SW480 (cell line): ENCODE measurements around the gene IFNA4.
"Not testable (repeated sequence)": the region's sequence is repeated elsewhere in the genome, so short reads cannot be mapped to it uniquely, and the experiment has no call there.

Experiments
- DNase-seq: peaks from one replicate; pipeline ENCODE4 v3.0.0-alpha.2; 2016; ENCODE audit warnings: low spot score

The IFNA4 gene

DNA sequence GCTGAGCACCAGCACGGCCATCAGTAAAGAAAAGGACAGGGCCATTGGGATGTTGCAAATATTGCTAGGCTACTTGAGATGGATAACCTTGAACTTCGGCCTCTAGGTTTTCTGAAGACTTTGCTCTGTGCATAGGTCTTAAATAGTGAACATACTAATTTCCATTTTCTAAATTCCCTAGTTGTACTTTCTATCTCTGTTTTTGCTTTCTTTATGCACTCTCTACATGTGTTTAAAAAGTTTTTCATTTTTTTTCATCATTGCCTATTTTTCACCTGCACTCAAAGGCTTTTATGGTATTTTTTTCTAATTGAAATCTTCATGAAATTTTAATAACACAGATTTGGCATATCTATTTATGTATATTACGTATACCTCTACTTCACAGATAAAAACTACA lies at the start of gene IFNA4:
Gene IFNA4 (minus strand): TSS at position 101 of the 400 bp plus-strand sequence. CDS start 56 bp downstream, at position 45.
- DNase-seq = not testable (repeated sequence)

DNA sequence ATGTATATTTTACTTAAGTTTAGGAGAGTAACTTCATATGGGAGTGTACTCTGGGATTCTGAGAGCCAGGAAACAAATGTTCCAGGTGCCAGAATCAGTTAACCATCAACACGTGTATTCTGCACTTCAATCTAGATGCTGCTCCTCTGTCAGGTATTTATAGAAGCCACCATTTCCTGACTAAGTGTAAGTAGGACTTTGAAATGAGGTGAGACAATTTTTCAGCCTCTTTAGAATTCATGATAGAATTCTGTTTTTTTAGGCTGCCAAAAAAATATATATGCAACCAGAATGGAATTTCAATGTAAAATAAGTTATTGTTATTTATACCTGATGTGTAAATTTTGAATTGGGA lies 49.0 kb upstream of the IFNA4 start:
- DNase-seq = not testable (repeated sequence)

DNA sequence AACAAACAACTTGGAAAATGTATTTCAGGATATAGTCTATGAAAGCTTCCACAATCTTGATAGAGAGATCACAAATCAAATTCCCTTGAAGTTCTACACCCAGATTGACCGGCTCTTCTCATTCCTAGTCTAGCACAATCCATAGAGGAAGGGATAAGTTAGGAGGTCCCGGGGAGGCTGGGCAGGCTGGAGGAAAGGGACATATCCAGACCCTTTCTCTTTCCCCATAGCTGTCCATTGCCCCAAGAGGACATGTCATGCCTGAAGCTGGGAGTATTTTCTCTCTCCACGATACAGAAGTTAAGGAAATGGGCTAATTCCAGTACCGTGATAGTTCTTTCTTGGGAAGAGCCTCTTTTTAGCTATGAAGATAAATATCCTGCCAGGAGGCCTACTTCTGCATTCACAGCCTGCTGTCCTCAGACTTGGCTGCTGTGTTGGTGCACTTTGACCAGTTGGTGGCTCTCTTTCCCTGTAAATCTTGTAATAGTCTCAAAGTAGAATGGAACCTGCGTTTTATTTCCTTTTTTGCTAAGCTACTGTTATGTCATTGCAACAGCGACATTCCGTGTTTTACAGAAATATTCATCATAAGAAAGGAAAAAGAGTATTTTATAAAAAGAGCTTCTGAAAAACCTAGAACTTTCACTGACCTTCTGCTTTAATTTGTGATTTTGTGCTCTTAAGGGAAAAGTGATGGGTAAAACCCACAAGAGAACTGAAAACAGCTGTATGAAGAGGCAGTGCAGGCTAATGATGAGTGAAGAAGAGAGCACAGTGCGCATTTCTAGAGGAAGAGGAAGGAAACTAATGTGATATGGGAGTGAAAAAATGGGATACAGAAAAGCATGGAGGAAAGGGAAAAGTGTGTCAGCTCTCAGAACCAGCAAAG lies 48.3 kb upstream of the IFNA4 start:
- peak; percentile 63 for DNase-seq

DNA sequence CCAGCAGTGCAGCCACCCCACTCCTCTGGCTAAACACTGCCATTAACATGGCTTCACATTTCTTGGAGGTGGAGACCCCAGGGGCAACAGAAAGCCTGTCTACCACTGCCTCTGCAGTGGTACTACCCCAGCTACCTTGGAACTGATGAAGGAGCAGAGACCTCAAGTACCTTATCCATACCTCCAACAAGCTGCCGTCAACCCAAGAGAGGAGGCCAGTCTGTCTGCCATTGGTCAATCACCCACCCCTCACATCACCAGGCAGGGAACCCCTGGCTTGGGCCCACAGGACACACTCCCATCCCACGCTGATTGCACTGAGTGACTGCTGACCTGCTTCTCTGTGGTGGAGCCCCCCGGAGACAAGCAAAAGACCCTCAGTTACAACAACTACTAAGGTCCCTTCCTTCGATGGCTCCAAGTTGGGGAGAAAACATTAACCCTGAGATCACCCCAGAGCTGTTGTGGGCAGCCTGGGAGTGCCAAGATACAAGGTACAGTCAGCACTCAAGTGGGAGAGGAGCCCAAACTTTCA lies 46.8 kb upstream of the IFNA4 start:
- DNase-seq = no peak

DNA sequence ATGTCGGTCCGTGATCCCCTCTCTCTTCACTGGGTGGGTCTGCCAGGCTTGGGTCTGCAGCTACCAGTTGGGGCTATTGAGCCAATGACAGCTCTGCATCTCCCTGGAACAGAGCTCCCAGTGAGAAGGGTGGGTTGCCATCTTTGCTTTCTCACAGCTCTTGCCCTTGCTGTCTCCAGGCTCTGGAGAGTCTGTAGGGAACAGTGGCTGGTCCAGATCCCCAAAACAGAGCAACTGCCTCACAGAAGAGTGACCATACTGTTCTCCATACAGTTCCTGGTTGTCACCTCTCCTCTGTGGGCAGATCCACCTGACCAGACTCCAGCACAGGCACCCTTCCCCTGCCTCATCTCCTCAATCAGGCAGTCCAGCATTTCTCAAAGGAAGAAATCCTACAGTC lies 45.9 kb upstream of the IFNA4 start:
- no peak for DNase-seq

DNA sequence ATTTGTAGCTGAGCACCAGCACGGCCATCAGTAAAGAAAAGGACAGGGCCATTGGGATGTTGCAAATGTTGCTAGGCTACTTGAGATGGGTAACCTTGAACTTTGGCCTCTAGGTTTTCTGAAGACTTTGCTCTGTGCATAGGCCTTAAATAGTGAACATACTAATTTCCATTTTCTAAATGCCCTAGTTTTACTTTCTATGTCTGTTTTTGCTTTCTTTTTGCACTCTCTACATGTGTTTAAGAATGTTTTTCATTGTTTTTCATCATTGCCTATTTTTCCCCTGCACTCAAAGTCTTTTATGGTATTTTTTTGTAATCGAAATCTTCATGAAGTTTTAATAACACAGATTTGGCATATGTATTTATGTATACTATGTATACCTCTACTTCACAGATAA lies 40.7 kb upstream of the IFNA4 start, which contains the start of gene IFNA17:
Gene IFNA17 (minus strand): TSS at position 101 of the 400 bp plus-strand sequence. CDS start 49 bp downstream, at position 52.
- no peak for DNase-seq

DNA sequence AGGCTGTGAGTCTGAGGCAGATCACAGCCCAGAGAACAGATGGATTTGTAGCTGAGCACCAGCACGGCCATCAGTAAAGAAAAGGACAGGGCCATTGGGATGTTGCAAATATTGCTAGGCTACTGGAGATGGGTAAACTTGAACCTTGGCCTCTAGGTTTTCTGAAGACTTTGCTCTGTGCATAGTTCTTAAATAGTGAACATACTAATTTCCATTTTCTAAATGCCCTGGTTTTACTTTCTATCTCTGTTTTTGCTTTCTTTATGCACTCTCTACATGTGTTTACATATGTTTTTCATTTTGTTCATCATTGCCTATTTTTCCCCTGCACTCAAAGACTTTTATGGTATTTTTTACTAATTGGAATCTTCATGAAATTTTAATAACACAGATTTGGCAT lies 29.8 kb upstream of the IFNA4 start, which contains the start of gene IFNA16:
Gene IFNA16 (minus strand): TSS at position 101 of the 400 bp plus-strand sequence. CDS start 6 bp downstream, at position 95.
- not testable (repeated sequence) for DNase-seq

DNA sequence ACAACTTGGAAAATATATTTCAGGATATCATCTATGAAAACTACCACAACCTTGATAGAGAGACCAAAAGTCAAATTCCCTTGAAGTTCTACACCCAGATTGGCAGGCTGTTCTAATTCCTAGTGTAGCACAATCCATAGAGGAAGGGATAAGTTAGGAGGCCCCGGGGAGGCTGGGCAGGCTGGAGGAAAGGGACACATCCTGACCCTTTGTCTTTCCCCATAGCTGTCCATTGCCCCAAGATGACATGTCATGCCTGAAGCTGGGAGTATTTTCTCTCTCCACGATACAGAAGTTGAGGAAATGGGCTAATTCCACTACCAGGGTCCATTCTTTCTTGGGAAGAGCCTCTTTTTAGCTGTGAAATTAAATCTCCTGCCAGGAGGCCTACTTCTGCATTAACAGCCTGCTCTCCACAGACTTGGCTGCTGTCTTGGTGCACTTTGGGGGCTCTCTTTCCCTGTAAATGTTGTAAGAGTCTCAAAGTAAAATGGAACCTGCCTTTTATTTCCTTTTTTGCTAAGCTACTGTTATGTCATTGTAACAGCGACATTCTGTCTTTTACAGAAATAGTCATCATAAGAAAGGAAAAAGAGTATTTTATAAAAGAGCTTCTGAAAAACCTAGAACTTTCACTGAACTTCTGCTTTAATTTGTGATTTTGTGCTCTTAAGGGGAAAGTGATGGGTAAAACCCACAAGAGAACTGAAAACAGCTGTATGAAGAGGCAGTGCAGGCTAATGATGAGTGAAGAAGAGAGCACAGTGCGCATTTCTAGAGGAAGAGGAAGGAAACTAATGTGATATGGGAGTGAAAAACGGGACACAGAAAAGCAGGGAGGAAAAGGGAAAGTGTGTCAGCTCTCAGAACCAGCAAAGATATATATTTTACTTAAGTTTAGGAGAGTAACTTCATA lies 26.3 kb upstream of the IFNA4 start:
- DNase-seq = peak; percentile 16

DNA sequence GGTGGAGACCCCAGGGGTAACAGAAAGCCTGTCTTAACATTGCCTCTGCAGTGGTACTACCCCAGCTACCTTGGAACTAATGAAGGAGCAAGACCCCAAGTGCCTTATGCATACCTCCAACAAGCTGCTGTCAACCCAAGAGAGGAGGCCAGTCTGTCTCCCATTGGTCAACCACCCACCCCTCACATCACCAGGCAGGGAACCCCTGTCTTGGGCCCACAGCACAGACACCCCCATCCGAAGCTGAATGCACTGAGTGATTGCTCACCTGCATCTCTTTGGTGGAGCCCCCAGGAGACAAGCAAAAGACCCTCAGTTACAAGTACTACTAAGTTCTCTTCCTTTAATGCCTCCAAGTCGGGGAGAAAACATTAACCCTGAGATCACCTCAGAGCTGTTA lies 24.8 kb upstream of the IFNA4 start:
- DNase-seq = not testable (repeated sequence)

DNA sequence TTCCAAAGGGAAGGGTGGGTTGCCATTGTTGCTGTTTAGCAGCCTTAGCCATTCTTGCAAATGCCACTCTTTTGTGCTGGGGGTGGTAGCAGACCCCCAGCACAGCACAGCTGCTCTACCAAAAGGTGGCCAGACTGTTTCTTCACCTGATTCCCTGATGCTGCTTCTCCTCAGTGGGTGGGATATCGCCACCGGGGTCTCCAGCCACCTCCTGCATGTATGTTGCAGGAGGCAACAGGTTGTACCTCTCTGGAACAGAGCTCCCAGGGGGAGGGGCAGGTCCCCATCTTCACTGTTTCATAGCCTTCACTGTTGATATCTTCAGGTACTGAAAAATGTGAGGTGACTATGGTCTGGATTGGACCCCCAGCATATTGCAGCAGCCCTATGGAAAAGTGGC lies 23.4 kb upstream of the IFNA4 start:
- not testable (repeated sequence) for DNase-seq

DNA sequence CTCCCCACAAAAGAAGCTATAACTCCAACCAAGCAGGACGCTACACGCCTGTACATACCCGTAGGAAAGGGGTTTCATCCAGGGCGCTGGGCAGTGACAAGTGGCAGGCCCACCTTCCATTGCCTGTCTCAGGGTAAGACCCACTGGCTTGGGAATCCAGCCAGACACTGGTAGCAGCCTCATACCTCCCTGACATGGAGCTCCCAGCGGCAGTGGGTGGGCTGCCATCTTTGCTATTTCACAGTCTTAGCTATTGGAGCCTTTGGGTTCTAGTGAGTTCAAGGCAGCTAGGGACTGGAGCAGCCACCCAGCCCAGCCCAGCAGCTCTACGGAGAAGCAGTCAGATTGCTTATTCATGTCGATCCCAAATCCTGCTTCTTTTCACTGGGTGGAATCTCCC lies 22.9 kb upstream of the IFNA4 start:
- no peak for DNase-seq

DNA sequence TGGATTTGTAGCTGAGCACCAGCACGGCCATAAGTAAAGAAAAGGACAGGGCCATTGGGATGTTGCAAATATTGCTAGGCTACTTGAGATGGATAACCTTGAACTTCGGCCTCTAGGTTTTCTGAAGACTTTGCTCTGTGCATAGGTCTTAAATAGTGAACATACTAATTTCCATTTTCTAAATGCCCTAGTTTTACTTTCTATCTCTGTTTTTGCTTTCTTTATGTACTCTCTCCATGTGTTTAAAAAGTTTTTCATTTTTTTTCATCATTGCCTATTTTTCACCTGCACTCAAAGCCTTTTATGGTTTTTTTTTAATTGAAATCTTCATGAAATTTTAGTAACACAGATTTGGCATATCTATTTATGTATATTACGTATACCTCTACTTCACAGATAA lies 19.7 kb upstream of the IFNA4 start, which contains the start of gene IFNA10:
Gene IFNA10 (minus strand): TSS at position 101 of the 400 bp plus-strand sequence. CDS start 46 bp downstream, at position 55.
- DNase-seq = not testable (repeated sequence)

DNA sequence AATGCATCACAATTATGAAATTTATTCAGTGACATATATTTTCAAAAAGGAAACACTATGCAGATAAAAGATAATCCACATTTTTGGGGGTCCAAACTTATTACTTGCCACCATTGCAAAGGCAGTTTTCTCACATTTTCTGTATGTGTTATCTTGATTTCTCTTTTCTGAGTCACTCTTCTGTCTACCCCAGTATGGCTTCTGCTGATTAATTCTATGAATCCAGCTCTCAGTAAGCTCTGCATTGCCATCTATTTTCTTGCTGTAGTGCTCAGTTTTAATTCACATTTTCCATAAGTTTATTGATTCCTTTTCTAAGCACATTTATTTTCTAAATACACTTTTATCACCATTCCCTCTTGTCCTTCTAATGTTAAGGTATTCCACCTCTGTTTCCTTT lies 17.8 kb upstream of the IFNA4 start:
- no peak for DNase-seq

DNA sequence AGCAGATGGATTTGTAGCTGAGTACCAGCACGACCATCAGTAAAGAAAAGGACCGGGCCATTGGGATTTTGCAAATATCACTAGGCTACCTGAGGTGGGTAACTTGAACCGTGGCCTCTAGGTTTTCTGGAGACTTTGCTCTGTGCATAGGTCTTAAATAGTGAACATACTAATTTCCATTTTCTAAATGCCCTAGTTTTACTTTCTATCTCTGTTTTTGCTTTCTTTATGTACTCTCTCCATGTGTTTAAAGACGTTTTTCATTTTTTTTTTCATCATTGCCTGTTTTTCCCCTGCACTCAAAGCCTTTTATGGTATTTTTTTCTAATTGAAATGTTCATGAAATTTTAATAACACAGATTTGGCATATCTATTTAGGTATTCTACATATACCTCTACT lies 14.7 kb upstream of the IFNA4 start, which contains the start of gene IFNA7:
Gene IFNA7 (minus strand): TSS at position 101 of the 400 bp plus-strand sequence. CDS start 40 bp downstream, at position 61.
- not testable (repeated sequence) for DNase-seq

DNA sequence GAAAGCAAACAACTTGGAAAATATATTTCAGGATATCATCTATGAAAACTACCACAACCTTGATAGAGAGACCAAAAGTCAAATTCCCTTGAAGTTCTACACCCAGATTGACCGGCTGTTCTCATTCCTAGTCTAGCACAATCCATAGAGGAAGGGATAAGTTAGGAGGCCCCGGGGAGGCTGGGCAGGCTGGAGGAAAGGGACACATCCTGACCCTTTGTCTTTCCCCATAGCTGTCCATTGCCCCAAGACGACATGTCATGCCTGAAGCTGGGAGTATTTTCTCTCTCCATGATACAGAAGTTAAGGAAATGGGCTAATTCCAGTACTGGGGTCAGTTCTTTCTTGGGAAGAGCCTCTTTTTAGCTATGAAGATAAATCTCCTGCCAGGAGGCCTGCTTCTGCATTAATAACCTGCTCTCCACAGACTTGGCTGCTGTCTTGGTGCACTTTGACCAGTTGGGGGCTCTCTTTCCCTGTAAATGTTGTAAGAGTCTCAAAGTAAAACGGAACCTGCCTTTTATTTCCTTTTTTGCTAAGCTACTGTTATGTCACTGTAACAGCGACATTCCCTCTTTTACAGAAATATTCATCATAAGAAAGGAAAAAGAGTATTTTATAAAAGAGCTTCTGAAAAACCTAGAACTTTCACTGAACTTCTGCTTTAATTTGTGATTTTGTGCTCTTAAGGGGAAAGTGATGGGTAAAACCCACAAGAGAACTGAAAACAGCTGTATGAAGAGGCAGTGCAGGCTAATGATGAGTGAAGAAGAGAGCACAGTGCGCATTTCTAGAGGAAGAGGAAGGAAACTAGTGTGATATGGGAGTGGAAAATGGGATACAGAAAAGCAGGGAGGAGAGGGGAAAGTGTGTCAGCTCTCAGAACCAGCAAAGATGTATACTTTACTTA lies 7.7 kb upstream of the IFNA4 start:
- peak; percentile 7 for DNase-seq

DNA sequence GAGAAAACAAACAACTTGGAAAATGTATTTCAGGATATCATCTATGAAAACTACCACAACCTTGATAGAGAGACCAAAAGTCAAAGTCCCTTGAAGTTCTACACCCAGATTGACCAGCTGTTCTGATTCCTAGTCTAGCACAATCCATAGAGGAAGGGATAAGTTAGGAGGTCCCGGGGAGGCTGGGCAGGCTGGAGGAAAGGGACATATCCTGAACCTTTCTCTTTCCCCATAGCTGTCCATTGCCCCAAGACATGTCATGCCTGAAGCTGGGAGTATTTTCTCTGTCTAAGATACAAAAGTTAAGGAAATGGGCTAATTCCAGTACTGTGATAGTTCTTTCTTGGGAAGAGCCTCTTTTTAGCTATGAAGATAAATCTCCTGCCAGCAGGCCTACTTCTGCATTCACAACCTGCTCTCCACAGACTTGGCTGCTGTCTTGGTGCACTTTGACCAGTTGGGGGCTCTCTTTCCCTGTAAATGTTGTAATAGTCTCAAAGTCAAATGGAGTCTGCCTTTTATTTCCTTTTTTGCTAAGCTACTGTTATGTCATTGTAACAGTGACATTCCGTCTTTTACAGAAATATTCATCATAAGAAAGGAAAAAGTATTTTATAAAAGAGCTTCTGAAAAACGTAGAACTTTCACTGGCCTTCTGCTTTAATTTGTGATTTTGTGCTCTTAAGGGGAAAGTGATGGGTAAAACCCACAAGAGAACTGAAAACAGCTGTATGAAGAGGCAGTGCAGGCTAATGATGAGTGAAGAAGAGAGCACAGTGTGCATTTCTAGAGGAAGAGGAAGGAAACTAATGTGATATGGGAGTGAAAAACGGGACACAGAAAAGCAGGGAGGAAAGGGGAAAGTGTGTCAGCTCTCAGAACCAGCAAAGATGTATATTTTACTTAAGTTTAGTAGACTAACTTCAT lies 4.3 kb downstream of the IFNA4 start:
- DNase-seq = peak; percentile 22

DNA sequence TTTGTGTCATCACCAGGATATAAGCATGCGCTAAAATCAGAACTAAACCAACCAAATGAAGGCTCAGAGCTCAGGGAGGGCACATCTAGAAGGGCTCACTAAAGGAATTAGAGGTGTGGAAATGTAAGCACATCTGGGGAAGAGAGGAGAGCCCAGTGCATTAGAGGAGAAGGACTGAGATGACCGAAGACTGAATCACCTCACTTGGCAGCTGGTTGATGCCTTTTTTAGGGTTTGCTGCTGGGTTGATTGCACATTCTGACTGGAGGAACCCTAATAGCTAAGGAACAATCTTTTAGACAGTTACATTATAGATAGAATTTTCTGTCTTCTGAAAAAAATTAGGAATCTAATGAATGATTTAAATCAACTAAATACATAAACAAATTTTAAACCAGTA lies 12.7 kb downstream of the IFNA4 start:
- DNase-seq = no peak

DNA sequence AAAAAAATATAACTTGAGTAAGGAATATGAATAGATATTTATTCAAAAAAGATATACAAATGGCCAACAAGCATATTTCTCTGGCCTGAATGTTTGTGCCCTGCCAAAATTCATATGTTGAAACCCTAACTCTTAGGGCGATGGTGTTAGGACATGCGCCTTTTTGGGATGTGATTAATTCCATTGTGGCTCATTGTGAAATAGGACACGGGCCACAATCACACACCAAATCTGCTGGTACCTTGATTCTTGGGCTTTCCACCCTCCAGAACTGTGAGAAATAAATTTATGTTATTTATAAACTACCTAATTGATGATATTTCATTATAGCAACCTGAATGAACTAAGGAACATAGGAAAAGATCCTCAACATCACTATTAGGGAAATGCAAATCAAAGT lies 15.2 kb downstream of the IFNA4 start:
- DNase-seq = no peak

DNA sequence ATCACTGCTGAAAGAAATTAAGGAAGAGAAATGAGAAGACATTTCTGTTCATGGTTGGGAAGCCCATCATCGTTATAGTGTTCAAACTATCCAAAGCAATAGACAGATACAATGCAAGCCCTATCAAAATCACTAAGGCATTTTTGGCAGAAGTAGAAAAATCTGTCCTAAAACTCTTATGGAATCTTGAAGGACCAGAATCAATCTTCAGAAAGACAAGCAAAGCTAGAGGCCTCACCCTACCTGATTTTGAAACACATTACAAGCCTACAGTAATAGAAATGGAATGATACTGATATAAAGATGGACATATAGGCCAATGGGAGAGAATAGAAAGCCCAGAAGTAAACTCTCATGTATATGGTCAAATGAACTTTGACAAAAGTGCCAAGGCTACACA lies 16.0 kb downstream of the IFNA4 start:
- no peak for DNase-seq

DNA sequence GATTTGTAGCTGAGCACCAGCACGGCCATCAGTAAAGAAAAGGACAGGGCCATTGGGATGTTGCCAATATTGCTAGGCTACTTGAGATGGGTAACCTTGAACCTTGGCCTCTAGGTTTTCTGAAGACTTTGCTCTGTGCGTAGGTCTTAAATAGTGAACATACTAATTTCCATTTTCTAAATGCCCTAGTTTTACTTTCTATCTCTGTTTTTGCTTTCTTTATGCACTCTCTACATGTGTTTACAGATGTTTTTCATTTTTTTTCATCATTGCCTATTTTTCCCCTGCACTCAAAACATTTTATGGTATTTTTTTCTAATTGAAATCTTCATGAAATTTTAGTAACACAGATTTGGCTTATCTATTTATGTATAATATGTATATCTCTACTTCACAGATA lies 20.8 kb downstream of the IFNA4 start, which contains the start of gene IFNA21:
Gene IFNA21 (minus strand): TSS at position 101 of the 400 bp plus-strand sequence. CDS start 48 bp downstream, at position 53.
- DNase-seq = not testable (repeated sequence)
